ENCODE measurements around the gene MELK.
A peak's percentile ranks its signal among the peaks of the same experiment; 100 is the strongest.

Gene MELK

DNA sequence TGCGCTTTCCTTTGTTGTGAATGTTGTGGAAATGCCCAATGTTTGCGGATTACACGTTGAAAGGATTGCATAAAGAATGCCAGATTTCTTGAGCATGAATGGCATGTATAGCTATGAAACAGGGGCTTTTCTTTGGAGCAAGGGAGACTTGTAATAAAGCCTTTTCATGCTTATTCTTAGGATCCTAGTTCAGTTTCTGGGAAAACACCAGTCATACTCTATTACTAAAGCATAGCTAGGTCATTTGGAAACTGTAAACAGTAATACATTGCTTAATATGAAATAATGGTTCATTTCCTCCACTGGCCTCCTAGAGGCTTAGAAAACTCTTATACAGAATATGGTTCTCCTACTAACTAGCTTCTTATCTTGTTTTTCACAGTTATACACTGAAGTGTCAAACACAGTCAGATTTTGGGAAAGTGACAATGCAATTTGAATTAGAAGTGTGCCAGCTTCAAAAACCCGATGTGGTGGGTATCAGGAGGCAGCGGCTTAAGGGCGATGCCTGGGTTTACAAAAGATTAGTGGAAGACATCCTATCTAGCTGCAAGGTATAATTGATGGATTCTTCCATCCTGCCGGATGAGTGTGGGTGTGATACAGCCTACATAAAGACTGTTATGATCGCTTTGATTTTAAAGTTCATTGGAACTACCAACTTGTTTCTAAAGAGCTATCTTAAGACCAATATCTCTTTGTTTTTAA is 104.2 kb downstream of the MELK start:
- DNase-seq: no peak

DNA sequence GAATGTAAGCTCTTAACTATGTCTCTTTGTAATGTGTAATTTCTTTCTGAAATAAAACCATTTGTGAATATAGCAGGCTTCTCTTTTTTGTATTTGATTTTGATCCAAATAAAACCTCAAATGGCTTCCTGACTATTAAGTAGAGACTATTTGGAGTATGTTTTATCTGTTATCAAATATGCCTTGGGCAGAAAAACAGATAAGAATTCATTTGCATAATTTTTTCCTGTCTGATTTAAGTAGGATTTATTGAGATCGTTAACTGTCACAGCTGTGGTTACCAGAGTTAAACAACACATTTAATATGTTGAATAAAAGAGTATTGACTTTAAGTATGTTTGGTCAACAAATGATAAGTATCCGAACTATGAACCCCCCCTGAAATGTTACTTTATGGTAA is 104.9 kb downstream of the MELK start:
- DNase-seq: no peak

DNA sequence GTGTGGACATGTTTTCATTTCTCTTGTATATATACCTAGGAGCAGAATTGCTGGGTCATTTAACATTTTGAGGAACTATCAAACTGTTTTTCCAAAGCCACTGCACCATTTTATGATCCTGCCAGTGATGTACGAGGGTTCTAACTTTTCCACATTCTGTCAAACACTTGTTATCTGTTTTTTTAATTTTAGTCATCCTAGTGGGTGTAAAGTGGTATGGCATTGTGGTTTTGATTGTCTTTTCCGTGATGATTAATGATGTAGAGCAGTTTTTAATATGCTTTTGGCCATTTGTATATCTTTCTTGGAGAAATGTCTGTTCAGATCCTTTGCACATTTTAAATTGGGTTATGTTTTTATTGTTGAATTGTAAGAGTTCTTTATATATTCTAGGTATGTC is 107.0 kb downstream of the MELK start:
- DNase-seq: no peak

DNA sequence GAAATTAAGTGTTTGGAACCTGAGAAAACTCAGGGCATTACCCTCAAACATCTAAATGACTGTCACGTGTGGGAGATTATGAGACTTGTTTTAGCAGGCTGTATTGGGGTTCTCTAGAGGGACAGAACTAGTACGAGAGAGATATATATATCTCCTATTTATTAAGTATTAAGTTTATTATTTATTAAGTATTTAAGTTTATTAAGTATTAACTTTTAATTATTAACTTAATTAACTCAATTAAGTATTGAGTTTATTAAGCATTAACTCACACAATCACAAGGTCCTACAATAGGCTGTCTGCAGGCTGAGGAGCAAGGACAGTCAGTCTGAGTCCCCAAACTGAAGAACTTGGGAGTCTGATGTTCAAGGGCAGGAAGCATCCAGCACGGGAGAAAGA is 113.8 kb downstream of the MELK start:
- DNase-seq: no peak

DNA sequence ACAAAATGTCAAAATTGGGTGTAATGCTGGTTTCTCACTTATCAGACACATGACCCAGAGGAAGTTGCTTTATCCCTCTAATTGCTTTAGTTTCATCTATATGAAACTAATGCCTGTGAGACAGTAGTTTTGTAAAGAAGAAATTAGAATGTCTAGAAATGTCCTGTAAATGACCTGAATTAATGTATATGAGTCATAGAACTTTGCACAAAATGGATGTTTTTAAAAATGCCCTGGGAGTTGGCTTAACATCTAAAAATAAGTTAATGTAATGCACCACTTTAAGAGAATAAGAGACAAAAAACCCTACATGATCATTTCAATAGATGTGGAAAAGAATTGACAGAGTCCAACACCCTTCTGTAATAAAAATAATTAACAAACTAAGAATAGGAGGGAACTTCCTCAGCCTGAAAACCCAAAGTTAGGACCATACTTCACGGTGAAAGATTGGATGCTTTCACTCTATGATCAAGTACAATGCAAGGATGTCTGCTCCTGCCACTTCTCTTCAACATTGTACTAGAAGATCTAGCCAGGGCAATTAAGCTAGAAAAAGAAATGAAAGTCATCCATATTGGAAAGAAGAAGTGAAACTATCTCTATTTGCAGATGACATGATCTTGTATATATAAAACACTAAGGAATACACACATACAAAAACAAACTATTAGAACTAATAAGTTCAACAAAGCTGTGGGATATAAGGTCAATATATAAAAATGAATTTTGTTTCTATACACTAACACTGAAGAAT is 117.9 kb downstream of the MELK start:
- no peak for DNase-seq

DNA sequence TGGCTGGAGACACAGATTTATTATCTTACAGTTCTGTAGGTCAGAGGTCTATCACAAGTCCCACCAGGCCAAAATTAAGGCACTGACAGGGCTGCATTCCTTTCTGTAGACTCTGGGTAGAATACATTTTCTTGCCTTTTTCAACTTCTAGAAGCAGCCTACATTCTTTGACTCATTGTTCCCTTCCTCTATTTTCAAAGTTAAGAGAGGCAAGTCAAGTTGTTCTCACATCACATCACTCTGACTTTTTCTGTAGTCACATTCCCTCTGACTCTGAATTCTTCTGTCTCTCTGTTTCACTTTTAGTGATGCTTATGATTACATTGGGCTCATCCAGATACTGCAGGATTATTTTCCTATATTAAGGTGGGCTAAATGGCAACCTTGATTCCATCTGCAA is 119.0 kb downstream of the MELK start:
- DNase-seq: no peak

DNA sequence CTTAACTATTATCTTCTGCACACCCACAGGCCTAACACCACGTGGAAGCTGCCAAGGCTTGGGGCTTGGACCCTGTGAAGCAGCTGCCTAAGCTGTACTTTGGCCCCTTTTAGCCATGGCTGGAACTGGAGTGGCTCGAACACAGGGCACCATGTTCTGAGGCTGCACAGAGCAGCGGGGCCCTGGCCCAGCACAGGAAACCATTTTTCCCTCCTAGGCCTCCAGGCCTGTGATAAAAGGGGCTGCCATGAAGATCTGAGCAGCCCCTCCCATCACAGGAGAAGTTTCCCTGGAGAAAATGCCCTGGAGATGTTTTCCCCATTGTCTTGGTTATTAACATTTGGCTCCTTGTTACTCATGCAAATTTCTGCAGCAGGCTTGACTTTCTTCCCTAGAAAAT is 126.3 kb downstream of the MELK start:
- no peak for DNase-seq

DNA sequence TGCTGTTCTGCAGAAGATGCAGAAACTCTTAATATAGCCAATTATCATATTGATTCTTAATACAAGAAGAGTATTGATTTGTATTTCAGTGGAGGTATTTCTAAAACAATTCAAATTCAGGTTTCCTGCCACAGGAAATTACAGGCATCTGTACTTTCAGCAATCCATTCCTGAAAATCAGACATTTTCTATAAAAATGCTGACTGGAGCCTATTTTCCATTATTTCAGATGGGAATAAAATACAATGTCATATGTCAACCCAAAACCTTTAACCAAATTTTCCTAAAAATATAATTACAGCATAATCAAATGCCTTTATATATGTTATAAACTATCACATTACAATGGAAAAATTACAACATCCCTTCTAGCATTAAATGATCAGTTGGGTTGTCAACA is 131.5 kb downstream of the MELK start:
- no peak for DNase-seq

DNA sequence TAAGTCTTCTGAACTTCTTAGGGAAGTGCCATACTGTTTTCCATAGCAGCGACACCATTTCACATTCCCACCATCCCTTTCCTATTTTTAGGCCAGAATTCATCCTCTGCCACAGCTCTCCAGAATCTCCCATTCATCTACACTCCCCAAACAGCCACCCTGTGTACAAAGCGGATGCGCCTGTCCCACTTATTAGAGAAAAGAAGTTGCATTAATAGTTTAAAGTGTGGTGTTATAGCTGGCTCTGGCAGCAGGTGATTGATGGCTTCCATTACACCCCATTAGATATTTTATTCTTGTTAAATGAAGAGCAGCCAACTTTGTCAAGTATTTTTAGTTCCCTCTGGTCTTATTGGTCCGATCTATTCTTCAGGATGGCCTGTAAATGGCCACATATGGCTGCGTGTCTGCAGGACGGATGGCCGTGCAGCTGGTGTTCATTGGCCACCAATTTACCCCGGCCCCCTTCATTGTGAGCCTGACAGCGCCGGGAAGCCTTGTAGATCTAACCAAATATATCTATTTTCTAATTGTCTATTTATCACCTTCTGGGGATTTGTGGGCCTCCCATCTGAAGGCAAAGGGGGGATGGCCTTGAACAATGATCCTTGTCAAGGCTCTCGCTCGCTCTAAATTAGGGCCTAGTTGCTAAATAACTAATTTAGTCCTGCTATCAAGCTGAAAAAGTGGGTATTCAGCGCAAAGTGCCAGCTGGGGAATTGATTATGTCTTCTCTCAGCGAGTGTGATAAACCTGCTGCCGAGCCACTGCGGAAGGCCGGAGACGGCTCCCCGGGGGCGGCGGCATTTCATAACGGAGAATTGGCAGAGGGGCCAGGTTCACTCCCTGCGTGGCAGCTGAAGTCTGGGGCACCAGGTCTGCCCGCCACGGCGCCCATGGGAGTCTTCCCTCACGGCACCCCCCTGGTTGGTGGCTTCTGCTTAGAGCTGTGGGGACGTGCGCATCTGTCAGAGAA is 141.1 kb downstream of the MELK start:
- DNase-seq: no peak

DNA sequence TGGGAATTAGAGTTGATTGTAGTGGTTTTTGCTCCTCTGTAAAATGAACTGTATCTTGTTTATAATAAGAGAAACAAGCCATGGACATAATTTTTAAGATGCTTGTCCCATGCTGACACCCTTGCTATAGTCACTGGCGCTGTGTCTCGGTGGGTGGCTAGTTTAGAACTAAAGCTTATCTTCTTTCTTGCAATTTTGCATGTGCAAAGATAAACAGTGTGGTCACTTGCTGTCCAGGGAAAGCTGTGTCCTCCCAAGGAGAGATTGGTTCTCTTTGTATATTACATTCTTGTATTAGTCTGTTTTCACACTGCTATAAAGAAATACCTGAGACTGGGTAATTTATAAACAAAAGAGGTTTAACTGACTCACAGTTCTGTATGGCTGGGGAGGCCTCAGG is 143.8 kb downstream of the MELK start:
- DNase-seq: no peak

DNA sequence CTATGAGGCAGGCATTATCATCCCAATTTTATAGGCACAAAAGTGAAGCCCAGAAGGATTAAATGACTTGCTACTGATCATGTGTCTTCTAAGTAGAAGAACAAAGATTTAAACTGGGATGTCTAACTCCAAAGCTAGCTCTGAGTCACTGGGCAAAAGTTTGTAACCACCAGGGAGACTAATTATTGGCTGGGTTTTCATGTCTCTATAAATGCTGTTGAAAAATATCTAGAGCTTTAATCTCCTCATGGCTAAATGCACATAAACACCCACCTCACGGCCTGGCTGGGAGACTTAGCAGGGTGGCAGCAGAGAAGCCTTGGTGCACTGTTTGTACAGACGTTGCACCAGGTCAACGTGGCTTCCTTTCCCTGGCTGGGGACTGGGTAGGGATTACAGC is 144.6 kb downstream of the MELK start:
- no peak for DNase-seq

DNA sequence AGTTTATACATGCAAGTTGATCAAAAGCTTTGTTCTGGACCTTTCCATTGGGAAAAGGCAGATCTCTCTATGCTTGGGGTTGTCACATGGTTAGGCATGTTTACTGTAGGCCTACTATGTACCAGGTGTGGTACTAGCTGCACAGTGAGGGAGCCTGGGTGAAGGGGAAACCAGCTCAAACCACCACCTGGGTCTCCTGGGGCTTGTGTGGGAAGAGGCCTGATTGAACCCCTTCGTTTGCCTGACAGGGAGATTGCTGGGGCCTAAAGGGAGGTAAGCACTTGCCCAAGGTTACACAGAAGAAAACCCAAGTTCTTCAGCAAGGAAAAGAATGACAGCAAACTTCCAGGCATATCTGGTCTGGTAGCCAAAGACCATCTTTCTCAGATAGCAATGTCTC is 145.9 kb downstream of the MELK start:
- no peak for DNase-seq

DNA sequence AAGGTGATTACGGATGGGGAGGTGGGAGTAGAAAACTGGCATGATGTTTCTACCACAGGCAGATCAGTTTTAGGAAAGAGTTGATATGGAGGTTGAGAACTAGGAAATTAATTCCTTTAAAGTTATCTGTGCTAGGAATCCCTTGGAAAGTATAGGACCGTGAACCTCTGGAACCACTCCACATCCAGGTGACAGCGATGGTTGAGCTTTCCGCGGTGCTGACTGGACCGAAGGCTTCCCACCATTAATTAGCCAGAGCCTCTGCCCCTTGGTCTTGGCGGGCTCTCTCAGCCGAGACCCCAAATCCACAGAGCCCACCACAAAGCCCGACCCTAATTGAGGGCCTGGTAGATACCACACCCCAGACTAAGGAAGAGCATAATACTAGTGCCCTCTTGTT is 147.3 kb downstream of the MELK start:
- no peak for DNase-seq

DNA sequence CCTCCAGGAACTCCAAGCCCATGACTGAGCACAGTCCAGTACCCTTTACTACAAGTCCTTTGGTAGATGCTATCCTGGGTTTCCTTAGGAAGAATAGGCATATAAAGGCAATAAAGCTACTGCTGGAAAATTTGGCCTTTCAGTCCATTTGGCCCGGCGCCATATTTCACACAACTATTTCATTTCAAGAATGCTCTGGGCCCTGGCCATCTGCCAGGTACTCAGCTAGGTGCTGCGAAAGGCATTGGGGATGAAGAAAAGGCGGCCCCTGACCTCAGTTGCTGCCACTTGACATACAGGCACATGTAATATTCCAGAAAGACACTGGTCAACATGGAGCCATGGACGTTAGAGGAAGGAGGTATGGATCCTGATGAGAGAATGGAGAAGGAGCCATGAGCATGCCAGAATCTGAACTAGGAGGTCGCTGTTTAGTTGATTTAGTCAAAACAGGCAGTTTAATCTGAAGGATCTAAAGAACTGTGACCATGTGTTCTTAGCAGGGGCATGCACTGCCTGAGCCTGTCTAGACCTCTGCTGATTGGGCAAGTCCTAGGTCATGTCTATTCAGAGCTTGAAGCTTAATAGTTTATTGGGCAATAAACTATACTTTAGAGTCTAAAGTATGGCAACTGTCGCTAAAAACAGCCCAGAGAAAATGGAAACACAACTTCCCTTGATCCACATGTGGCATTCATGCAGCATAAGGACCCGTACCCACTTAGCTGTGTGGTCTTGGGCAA is 149.3 kb downstream of the MELK start:
- DNase-seq: peak; percentile 60

DNA sequence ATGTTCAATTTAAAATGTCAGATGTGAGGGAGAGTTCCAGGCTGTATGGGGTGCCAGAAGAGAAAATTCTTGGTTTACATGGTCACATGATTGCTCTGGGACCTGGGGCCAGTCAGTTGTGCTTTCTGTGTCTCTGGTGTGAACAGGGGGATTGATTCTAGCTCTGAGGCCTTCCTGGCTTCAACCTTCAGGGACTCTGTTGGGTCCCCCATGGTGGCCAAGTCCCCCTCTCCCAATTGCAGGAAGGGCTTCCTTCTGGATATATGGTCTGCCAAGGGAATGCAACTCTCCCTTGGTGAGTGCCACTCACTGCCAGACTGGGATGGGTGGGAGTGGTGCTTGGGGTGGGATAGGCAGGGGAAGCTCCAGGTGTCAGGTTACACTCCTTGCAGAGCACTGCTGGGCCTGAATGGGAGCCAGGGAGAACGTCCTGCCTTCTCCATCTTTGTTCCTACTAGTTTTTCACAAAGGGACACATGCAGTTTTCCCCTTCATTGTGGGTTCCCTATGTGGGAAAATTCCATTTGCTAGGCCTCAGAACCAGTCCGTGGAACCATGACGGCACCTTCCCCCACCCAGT is 153.2 kb downstream of the MELK start:
- DNase-seq: no peak

All from NCI-H2029 treated with DMSO at 0.1 percent for 48 hours (cell line).